AG09309 (cell line): ENCODE measurements around the gene HIVEP3.

Experiments used
- DNase-seq: peaks from one replicate; pipeline ENCODE4 v3.0.0-alpha.2; 2010; ENCODE audit warnings: low read depth
- H3K4me3 ChIP-seq: 2 replicates; pipeline ENCODE4 v1.5.1; 2011; ENCODE audit warnings: mild to moderate bottlenecking, low read depth, low read length, moderate library complexity; ENCODE audit not compliant: control insufficient read depth
- CTCF ChIP-seq: IDR thresholded peaks from 2 replicates; pipeline ENCODE4 v1.5.1; 2011; ENCODE audit warnings: mild to moderate bottlenecking, low read depth, low read length, inconsistent platforms; ENCODE audit not compliant: insufficient read depth, control insufficient read depth; ENCODE audit errors: missing control alignments

Gene HIVEP3

GRCh38 chr1:41502912-41503311 is 415.8 kb downstream of the HIVEP3 start:
- no peak overlapping the region for H3K4me3 ChIP-seq
- no peak for DNase-seq
- TF ChIP-seq CTCF: no peak

- TF ChIP-seq CTCF: no peak
- no peak overlapping the region for H3K4me3 ChIP-seq
- no peak for DNase-seq
Observed at GRCh38 chr1:41501581-41501980, 417.1 kb downstream of the HIVEP3 start.

- no peak for DNase-seq
- TF ChIP-seq CTCF: no peak
- H3K4me3 ChIP-seq: no peak overlapping the region
Observed at GRCh38 chr1:41500781-41501518, 417.8 kb downstream of the HIVEP3 start.

- no peak for DNase-seq
- no peak overlapping the region for H3K4me3 ChIP-seq
- TF ChIP-seq CTCF: no peak
Observed at GRCh38 chr1:41500378-41500777, 418.3 kb downstream of the HIVEP3 start.

GRCh38 chr1:41499591-41499990 is 419.1 kb downstream of the HIVEP3 start:
- DNase-seq: no peak
- TF ChIP-seq CTCF: no peak
- H3K4me3 ChIP-seq: no peak overlapping the region

- DNase-seq: no peak
- TF ChIP-seq CTCF: no peak
- H3K4me3 ChIP-seq: no peak overlapping the region
Observed at GRCh38 chr1:41498804-41499203, 419.9 kb downstream of the HIVEP3 start.

- DNase-seq: no peak
- H3K4me3 ChIP-seq: no peak overlapping the region
- TF ChIP-seq CTCF: no peak
Observed at GRCh38 chr1:41498391-41498790, 420.3 kb downstream of the HIVEP3 start.
